Osteocyte (in vitro differentiated cells): ENCODE data around the gene IL17F. TPM values are rescaled to one million over a fixed set of nuclear protein-coding genes. Genes with fewer than 3 reads are reported as not detected.

Experiments used
- DNase-seq: peaks from one replicate; pipeline ENCODE4 v3.0.0; 2021; ENCODE audit warnings: mixed read lengths; ENCODE audit not compliant: unreplicated experiment; ENCODE audit errors: extremely low spot score
- H3K27ac Mint-ChIP-seq: one replicate; pipeline ENCODE4 v1.8.0; 2021; ENCODE audit warnings: mild to moderate bottlenecking, mixed read lengths; ENCODE audit not compliant: unreplicated experiment
- H3K27me3 Mint-ChIP-seq: one replicate; pipeline ENCODE4 v1.8.0; 2021; ENCODE audit warnings: mixed read lengths; ENCODE audit not compliant: unreplicated experiment
- H3K36me3 Mint-ChIP-seq: one replicate; pipeline ENCODE4 v1.8.0; 2021; ENCODE audit warnings: mixed read lengths; ENCODE audit not compliant: unreplicated experiment
- H3K4me1 Mint-ChIP-seq: one replicate; pipeline ENCODE4 v1.8.0; 2021; ENCODE audit warnings: mixed read lengths; ENCODE audit not compliant: unreplicated experiment
- H3K4me3 Mint-ChIP-seq: one replicate; pipeline ENCODE4 v1.8.0; 2021; ENCODE audit warnings: mild to moderate bottlenecking, moderate library complexity, mixed read lengths; ENCODE audit not compliant: unreplicated experiment
- H3K9me3 Mint-ChIP-seq: one replicate; pipeline ENCODE4 v1.8.0; 2021; ENCODE audit warnings: mixed read lengths; ENCODE audit not compliant: unreplicated experiment
- CTCF ChIP-seq: fragments of 200-600 bp; sonication (generic); IDR thresholded peaks from 2 replicates; pipeline ENCODE4 v1.5.0; 2021; ENCODE audit warnings: antibody characterized with exemption, mild to moderate bottlenecking, moderate library complexity
- total RNA-seq: library from RNA; stranded (reverse); gene quantifications from 2 replicates; pipeline ENCODE4 v1.2.1, GENCODE V29; 2021

Gene IL17F
- total RNA-seq, 1 donor from 2014 or later = not detected

- Mint-ChIP-seq H3K4me1 (no peaks in the 10 kb centered on the region), H3K36me3 (no peaks in the 10 kb centered on the region), H3K4me3 (no peak overlapping the region), H3K9me3 (no peaks in the 10 kb centered on the region), H3K27ac (no peak overlapping the region), H3K27me3 (peaks cover 32% of the 10 kb centered on the region)
- no peak for DNase-seq
- no peak for TF ChIP-seq CTCF
Observed at GRCh38 chr6:52245425-52245824, 1.1 kb upstream of the IL17F start.

- no peak for DNase-seq
- no peaks in the 10 kb centered on the region for H3K36me3 Mint-ChIP-seq
- no peaks in the 10 kb centered on the region for H3K9me3 Mint-ChIP-seq
- no peak for TF ChIP-seq CTCF
- no peak overlapping the region for H3K4me3 Mint-ChIP-seq
- H3K27me3 Mint-ChIP-seq = peaks cover 23% of the 10 kb centered on the region
- H3K27ac Mint-ChIP-seq = no peak overlapping the region
- no peaks in the 10 kb centered on the region for H3K4me1 Mint-ChIP-seq
Observed at GRCh38 chr6:52243282-52243893, 912 bp downstream of the IL17F start.

GRCh38 chr6:52241819-52242218, 2.5 kb downstream of the IL17F start:
- TF ChIP-seq CTCF = no peak
- Mint-ChIP-seq H3K36me3 (no peaks in the 10 kb centered on the region), H3K4me3 (no peak overlapping the region), H3K27ac (no peak overlapping the region), H3K9me3 (no peaks in the 10 kb centered on the region), H3K4me1 (no peaks in the 10 kb centered on the region), H3K27me3 (peaks cover 31% of the 10 kb centered on the region)
- no peak for DNase-seq

GRCh38 chr6:52233975-52234823, 10.1 kb downstream of the IL17F start:
- Mint-ChIP-seq H3K27ac (no peak overlapping the region), H3K4me1 (no peaks in the 10 kb centered on the region), H3K9me3 (no peaks in the 10 kb centered on the region), H3K27me3 (peaks cover 48% of the 10 kb centered on the region), H3K36me3 (no peaks in the 10 kb centered on the region), H3K4me3 (no peak overlapping the region)
- peak; percentile 47 for TF ChIP-seq CTCF
- no peak for DNase-seq

GRCh38 chr6:52233005-52233404, 11.3 kb downstream of the IL17F start:
- Mint-ChIP-seq H3K36me3 (no peaks in the 10 kb centered on the region), H3K4me3 (no peak overlapping the region), H3K27ac (no peak overlapping the region), H3K27me3 (peaks cover 46% of the 10 kb centered on the region), H3K9me3 (no peaks in the 10 kb centered on the region), H3K4me1 (no peaks in the 10 kb centered on the region)
- no peak for TF ChIP-seq CTCF
- DNase-seq = no peak
